Measurements from ENCODE around the gene DDX27. TPM values are rescaled to one million over a fixed set of nuclear protein-coding genes. Genes with fewer than 3 reads are reported as not detected.

Gene DDX27
- total RNA-seq, 1 experiment from 2014 or later = 80.8 TPM

GRCh38 chr20:49231471-49231870, 12.3 kb downstream of the DDX27 start:
- Histone ChIP-seq H3K27ac (ENCODE audit: low read length) (no peak overlapping the region), H3K4me3 (ENCODE audit: low read length) (no peak overlapping the region), H3F3A (ENCODE audit: low read length, unreplicated experiment) (no peaks in the 10 kb centered on the region), H3K9ac (ENCODE audit: low read length) (no peak overlapping the region), H4K20me1 (ENCODE audit: low read length) (no peaks in the 10 kb centered on the region), H2AFZ (ENCODE audit: low read length) (no peak overlapping the region), H3K27me3 (ENCODE audit: low read length) (no peaks in the 10 kb centered on the region), H3K9me2 (replicated peaks; ENCODE audit: low read length) (no peaks in the 10 kb centered on the region), H3K79me2 (ENCODE audit: low read length) (no peaks in the 10 kb centered on the region), H3K36me3 (ENCODE audit: low read depth, low read length) (peaks cover 73% of the 10 kb centered on the region), H3K4me2 (ENCODE audit: low read length) (no peak overlapping the region), H3K4me1 (ENCODE audit: insufficient read depth, low read length) (no peaks in the 10 kb centered on the region), H3K9me3 (ENCODE audit: low read length) (no peaks in the 10 kb centered on the region)
- ChIA-PET CTCF (no interaction called here), POLR2A (ENCODE audit: unreplicated experiment) (no interaction called here)
- DNase-seq = no peak
- no peak for TF ChIP-seq EZH2phosphoT487 (IDR thresholded peaks at IDR 0.05; ENCODE audit: borderline replicate concordance, low read length)
- no peak for TF ChIP-seq CTCF (conservative IDR thresholded peaks at IDR 0.05; ENCODE audit: low read depth, low read length)
- TF ChIP-seq EZH2 (IDR thresholded peaks at IDR 0.05; ENCODE audit: low read length, unreplicated experiment) = no peak
- intact Hi-C loops (cut with micrococcal nuclease) = no loop called here
- ATAC-seq = no peak
- BruUV-seq (replicated peaks) = no TSS peak

- CTCF ChIA-PET = no interaction called here
- POLR2A ChIA-PET (ENCODE audit: unreplicated experiment) = no interaction called here
- no peak for ATAC-seq
- no peak for DNase-seq
- Histone ChIP-seq H3K4me1 (ENCODE audit: insufficient read depth, low read length) (no peaks in the 10 kb centered on the region), H3K9me3 (ENCODE audit: low read length) (no peaks in the 10 kb centered on the region), H3F3A (ENCODE audit: low read length, unreplicated experiment) (no peaks in the 10 kb centered on the region), H3K79me2 (ENCODE audit: low read length) (no peaks in the 10 kb centered on the region), H3K27me3 (ENCODE audit: low read length) (no peaks in the 10 kb centered on the region), H3K27ac (ENCODE audit: low read length) (no peak overlapping the region), H3K9me2 (replicated peaks; ENCODE audit: low read length) (no peaks in the 10 kb centered on the region), H4K20me1 (ENCODE audit: low read length) (no peaks in the 10 kb centered on the region), H3K9ac (ENCODE audit: low read length) (no peak overlapping the region), H3K4me2 (ENCODE audit: low read length) (no peak overlapping the region), H3K36me3 (ENCODE audit: low read depth, low read length) (peaks cover 79% of the 10 kb centered on the region), H3K4me3 (ENCODE audit: low read length) (no peak overlapping the region), H2AFZ (ENCODE audit: low read length) (no peak overlapping the region)
- intact Hi-C loops (cut with micrococcal nuclease) = no loop called here
- no TSS peak for BruUV-seq (replicated peaks)
- TF ChIP-seq EZH2phosphoT487 (IDR thresholded peaks at IDR 0.05; ENCODE audit: borderline replicate concordance, low read length) (no peak), CTCF (conservative IDR thresholded peaks at IDR 0.05; ENCODE audit: low read depth, low read length) (no peak), EZH2 (IDR thresholded peaks at IDR 0.05; ENCODE audit: low read length, unreplicated experiment) (no peak)
These were observed 14.0 kb downstream of the DDX27 start for GRCh38 chr20:49233226-49233625.

DNA sequence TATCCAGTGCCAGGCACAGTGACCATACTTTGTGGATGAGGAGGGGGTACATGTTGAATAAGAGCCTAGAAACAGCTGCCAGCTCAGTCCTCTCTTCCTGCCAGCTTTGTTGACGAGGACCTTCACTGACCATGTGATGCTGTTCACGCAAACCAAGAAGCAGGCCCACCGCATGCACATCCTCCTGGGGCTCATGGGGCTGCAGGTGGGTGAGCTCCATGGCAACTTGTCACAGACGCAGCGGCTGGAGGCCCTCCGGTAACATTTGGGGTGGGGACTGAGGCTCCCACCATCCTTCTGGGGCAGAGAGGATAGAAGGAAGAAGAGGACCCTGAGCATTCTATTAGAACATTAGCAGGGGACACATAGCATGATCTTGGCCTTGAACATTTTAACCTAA, 15.6 kb downstream of the DDX27 start:
- H3F3A ChIP-seq (ENCODE audit: low read length, unreplicated experiment) = no peaks in the 10 kb centered on the region
- H3K9me2 ChIP-seq (replicated peaks; ENCODE audit: low read length) = no peaks in the 10 kb centered on the region
- no peaks in the 10 kb centered on the region for H3K4me1 ChIP-seq (ENCODE audit: insufficient read depth, low read length)
- DNase-seq (no peak), ATAC-seq (no peak)
- H4K20me1 ChIP-seq (ENCODE audit: low read length) = no peaks in the 10 kb centered on the region
- ChIA-PET POLR2A (ENCODE audit: unreplicated experiment) (no interaction called here), CTCF (interaction anchor here (0.6 kb wide), 1 partner anchor 25 kb away, joined by 3 read pairs; no protein-coding TSS in a partner anchor)
- intact Hi-C loops (cut with micrococcal nuclease) = no loop called here
- no peak overlapping the region for H3K9ac ChIP-seq (ENCODE audit: low read length)
- no peak overlapping the region for H3K4me3 ChIP-seq (ENCODE audit: low read length)
- no peaks in the 10 kb centered on the region for H3K27me3 ChIP-seq (ENCODE audit: low read length)
- BruUV-seq (replicated peaks) = no TSS peak
- H2AFZ ChIP-seq (ENCODE audit: low read length) = no peak overlapping the region
- TF ChIP-seq EZH2 (IDR thresholded peaks at IDR 0.05; ENCODE audit: low read length, unreplicated experiment) = no peak
- no peak for TF ChIP-seq EZH2phosphoT487 (IDR thresholded peaks at IDR 0.05; ENCODE audit: borderline replicate concordance, low read length)
- peaks cover 81% of the 10 kb centered on the region for H3K36me3 ChIP-seq (ENCODE audit: low read depth, low read length)
- no peaks in the 10 kb centered on the region for H3K79me2 ChIP-seq (ENCODE audit: low read length)
- no peak overlapping the region for H3K27ac ChIP-seq (ENCODE audit: low read length)
- H3K4me2 ChIP-seq (ENCODE audit: low read length) = no peak overlapping the region
- H3K9me3 ChIP-seq (ENCODE audit: low read length) = no peaks in the 10 kb centered on the region
